BE2C (cell line): ENCODE data around the gene DHX35.
"Not testable (repeated sequence)": the region's sequence is repeated elsewhere in the genome, so short reads cannot be mapped to it uniquely, and the experiment has no call there.

Experiments used
- DNase-seq: peaks from one replicate; pipeline ENCODE4 v3.0.0-alpha.2; 2020
- H3K27me3 ChIP-seq: fragments of 250-450 bp; sonication (Bioruptor Pico); 2 replicates; pipeline ENCODE4 v1.5.1; 2020; ENCODE audit warnings: mild to moderate bottlenecking
- H3K36me3 ChIP-seq: fragments of 250-450 bp; sonication (Bioruptor Pico); 2 replicates; pipeline ENCODE4 v1.5.1; 2020; ENCODE audit warnings: mild to moderate bottlenecking
- H3K4me1 ChIP-seq: fragments of 250-450 bp; sonication (Bioruptor Pico); 2 replicates; pipeline ENCODE4 v1.5.1; 2020
- H3K4me3 ChIP-seq: 2 replicates; pipeline ENCODE4 v1.5.1; 2011; ENCODE audit warnings: low read depth, low read length
- H3K9me3 ChIP-seq: fragments of 250-450 bp; sonication (Bioruptor Pico); 2 replicates; pipeline ENCODE4 v1.5.1; 2020
- CTCF ChIP-seq: IDR thresholded peaks from 2 replicates; pipeline ENCODE4 v1.5.1; 2012; ENCODE audit warnings: mild to moderate bottlenecking, low read depth, low read length

The DHX35 gene

GRCh38 chr20:38953630-38954340 is 8.4 kb upstream of the DHX35 start:
- Histone ChIP-seq H3K4me3 (no peak overlapping the region), H3K9me3 (no peaks in the 10 kb centered on the region), H3K4me1 (no peaks in the 10 kb centered on the region), H3K27me3 (no peaks in the 10 kb centered on the region), H3K36me3 (peaks cover 59% of the 10 kb centered on the region)
- DNase-seq, result no peak
- TF ChIP-seq CTCF, result no peak

- peaks cover 23% of the 10 kb centered on the region for H3K36me3 ChIP-seq
- no peak overlapping the region for H3K4me3 ChIP-seq
- DNase-seq, result no peak
- no peaks in the 10 kb centered on the region for H3K27me3 ChIP-seq
- no peak for TF ChIP-seq CTCF
- H3K9me3 ChIP-seq, result no peaks in the 10 kb centered on the region
- H3K4me1 ChIP-seq, result no peaks in the 10 kb centered on the region
Observed at GRCh38 chr20:38957235-38957876, 4.8 kb upstream of the DHX35 start.

GRCh38 chr20:38957915-38958485 is 4.1 kb upstream of the DHX35 start:
- no peak for DNase-seq
- Histone ChIP-seq H3K27me3 (no peaks in the 10 kb centered on the region), H3K4me3 (no peak overlapping the region), H3K9me3 (no peaks in the 10 kb centered on the region), H3K36me3 (peaks cover 17% of the 10 kb centered on the region), H3K4me1 (no peaks in the 10 kb centered on the region)
- no peak for TF ChIP-seq CTCF

- H3K4me1 ChIP-seq, H3K4me3 ChIP-seq, DNase-seq, H3K27me3 ChIP-seq, H3K36me3 ChIP-seq, H3K9me3 ChIP-seq: not testable (repeated sequence)
Observed at GRCh38 chr20:38960187-38960687, 1.9 kb upstream of the DHX35 start.

- H3K27me3 ChIP-seq, result no peaks in the 10 kb centered on the region
- no peak for DNase-seq
- H3K36me3 ChIP-seq, result no peaks in the 10 kb centered on the region
- TF ChIP-seq CTCF, result no peak
- H3K4me1 ChIP-seq, result no peaks in the 10 kb centered on the region
- peak overlapping the region; percentile 89 for H3K4me3 ChIP-seq
- H3K9me3 ChIP-seq, result no peaks in the 10 kb centered on the region
Observed at GRCh38 chr20:38961530-38962043, 557 bp upstream of the DHX35 start.

- Histone ChIP-seq H3K27me3 (no peaks in the 10 kb centered on the region), H3K36me3 (no peaks in the 10 kb centered on the region), H3K9me3 (no peaks in the 10 kb centered on the region), H3K4me3 (peak overlapping the region; percentile 89), H3K4me1 (no peaks in the 10 kb centered on the region)
- no peak for TF ChIP-seq CTCF
- no peak for DNase-seq
Observed at GRCh38 chr20:38962928-38963401, 821 bp downstream of the DHX35 start.
